Measurements from ENCODE around the gene PLB1.

The PLB1 gene

DNA sequence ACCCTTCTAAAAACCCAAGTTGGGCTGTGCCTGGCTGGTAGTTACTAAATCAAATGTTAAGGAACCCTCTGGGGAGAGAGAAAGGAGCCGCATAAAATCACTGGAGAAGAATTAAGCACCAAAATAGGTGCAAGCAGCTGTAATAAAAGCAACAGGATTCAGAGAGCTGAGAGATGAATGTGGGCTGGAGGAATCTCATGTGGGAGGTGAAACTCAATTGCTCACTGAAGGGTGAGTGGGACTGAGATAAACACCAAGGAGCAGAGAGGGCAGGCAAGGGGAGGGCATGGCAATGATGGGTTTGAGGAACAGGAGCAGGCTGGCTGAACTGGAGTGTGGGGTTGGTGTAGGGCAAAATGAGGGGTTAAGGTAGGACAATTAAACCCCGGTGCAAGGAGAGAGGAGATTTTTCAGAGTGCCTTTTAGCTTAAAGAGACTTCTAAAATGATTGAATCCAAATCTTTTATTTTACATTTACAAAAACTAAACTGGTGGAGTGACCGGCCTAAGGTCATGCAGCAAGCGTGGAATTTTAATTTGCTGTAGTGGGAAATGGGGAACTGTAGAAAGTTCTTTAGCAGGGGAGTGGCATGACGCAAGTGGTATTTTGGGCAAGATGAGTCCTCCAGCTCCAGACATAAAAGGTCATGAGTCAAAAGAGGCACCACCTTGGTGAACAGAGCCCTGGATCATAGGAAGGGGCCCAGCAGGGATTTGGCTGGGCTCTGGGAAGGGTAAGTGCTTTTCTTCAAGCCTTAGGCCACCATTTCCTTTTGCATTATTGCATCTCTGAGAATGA is 10.5 kb downstream of the PLB1 start:
- no peak for TF ChIP-seq POLR2A (IDR thresholded peaks at IDR 0.05; ENCODE audit: low read depth, low read length)
- DNase-seq (ENCODE audit: insufficient read length, low spot score) (no peak), FAIRE-seq (no peak)

- DNase-seq (ENCODE audit: insufficient read length, low spot score) (peak; percentile 35), FAIRE-seq (no peak)
- no peak for TF ChIP-seq POLR2A (IDR thresholded peaks at IDR 0.05; ENCODE audit: low read depth, low read length)
Observed at GRCh38 chr2:28507796-28508764, 12.2 kb downstream of the PLB1 start.

DNA sequence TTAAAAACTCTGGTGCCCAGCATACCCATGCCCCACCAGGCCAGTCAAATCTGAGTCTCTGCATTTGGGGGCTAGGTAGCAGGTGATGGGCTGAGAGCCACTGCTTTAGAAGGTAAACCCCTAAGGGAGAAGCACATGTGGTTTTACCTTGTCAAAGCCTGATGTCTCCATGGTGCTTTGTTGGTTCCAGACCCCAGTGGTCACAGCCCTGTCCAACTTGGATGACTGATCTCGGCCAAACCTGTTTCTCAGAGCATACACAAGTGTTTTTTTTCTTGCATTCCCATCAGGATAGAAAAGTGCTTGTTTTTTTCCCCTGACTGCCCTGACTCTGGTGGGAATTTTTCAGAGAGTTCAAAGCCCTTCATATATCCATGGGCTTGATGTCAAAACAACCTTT is 13.5 kb downstream of the PLB1 start:
- FAIRE-seq = no peak
- no peak for TF ChIP-seq POLR2A (IDR thresholded peaks at IDR 0.05; ENCODE audit: low read depth, low read length)
- DNase-seq (ENCODE audit: insufficient read length, low spot score) = no peak

GRCh38 chr2:28510184-28510583 is 14.3 kb downstream of the PLB1 start:
- FAIRE-seq = no peak
- no peak for TF ChIP-seq POLR2A (IDR thresholded peaks at IDR 0.05; ENCODE audit: low read depth, low read length)
- DNase-seq (ENCODE audit: insufficient read length, low spot score) = no peak

GRCh38 chr2:28511871-28512606 is 16.2 kb downstream of the PLB1 start:
- FAIRE-seq = no peak
- DNase-seq (ENCODE audit: insufficient read length, low spot score) = no peak
- TF ChIP-seq POLR2A (IDR thresholded peaks at IDR 0.05; ENCODE audit: low read depth, low read length) = no peak

DNA sequence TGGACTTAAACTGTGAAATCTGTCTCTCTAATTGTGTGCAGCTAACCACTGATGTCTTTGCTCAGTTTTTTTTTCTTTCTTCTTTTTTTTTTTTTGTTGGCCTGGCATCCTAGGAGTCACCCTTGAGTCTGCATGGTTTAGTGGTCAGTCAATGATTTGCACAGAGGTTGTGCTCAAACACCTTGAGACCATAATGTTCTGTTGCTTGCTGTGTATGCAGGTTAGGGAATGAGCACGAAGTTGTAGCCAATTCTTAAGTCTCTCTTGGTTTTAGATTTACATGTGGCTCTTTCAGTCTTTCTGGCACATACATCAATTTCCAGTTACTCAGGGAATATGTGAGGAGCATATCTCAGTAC is 16.7 kb downstream of the PLB1 start:
- DNase-seq (ENCODE audit: insufficient read length, low spot score) (no peak), FAIRE-seq (no peak)
- no peak for TF ChIP-seq POLR2A (IDR thresholded peaks at IDR 0.05; ENCODE audit: low read depth, low read length)

GRCh38 chr2:28513097-28513496 is 17.2 kb downstream of the PLB1 start:
- no peak for FAIRE-seq
- no peak for DNase-seq (ENCODE audit: insufficient read length, low spot score)
- TF ChIP-seq POLR2A (IDR thresholded peaks at IDR 0.05; ENCODE audit: low read depth, low read length) = no peak

DNA sequence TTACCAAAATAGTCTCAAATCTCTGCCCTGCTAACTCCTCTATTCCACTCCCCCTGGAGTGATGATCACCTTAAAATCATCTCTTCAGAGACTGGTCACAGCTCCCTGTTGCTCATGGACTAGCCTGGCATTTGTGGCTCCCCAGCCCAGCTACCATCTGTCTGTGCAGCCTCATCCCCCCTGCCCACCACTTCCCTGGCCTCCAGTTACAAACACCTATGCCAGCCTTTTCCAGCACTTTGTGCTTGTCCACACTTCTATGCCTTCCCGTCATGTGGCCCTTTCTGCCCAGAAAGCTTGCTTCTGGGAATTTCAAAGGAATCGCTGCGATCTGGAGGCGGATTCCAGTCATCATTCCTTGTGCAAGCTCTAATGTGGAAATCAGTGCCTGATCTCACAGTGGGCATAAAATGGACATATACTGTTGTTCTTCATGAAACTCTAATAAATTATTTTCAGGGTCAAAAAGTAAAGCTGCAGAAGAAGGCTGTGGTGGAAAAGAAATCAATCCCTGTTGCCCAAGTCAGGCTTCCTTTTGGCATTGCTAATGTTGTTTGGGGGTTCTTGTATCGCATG is 19.4 kb downstream of the PLB1 start:
- FAIRE-seq = no peak
- no peak for DNase-seq (ENCODE audit: insufficient read length, low spot score)
- TF ChIP-seq POLR2A (IDR thresholded peaks at IDR 0.05; ENCODE audit: low read depth, low read length) = no peak

DNA sequence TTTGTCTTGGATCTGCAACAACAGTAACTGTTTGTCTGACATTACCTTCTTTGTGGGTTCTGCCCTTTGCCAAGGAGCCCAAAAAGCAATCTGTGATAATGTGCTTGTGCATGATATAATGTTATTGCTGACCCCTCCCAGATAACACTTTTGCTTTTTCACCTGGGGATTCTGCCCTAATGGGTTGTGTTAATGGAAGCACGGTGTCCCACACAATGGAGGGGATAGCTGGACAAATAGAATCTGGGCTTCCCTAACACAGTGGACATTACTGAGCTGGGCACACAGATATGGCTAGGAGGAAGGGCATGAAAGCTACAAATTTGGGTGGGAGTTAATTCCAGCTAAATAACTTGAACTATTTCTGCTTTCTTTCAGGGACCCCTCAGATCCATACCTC is 20.6 kb downstream of the PLB1 start:
- DNase-seq (ENCODE audit: insufficient read length, low spot score) (no peak), FAIRE-seq (no peak)
- TF ChIP-seq POLR2A (IDR thresholded peaks at IDR 0.05; ENCODE audit: low read depth, low read length) = no peak

- DNase-seq (ENCODE audit: insufficient read length, low spot score) (no peak), FAIRE-seq (no peak)
- no peak for TF ChIP-seq POLR2A (IDR thresholded peaks at IDR 0.05; ENCODE audit: low read depth, low read length)
Observed at GRCh38 chr2:28516950-28517349, 21.1 kb downstream of the PLB1 start.

- FAIRE-seq (no peak), DNase-seq (ENCODE audit: insufficient read length, low spot score) (no peak)
- no peak for TF ChIP-seq POLR2A (IDR thresholded peaks at IDR 0.05; ENCODE audit: low read depth, low read length)
Observed at GRCh38 chr2:28521663-28522062, 25.8 kb downstream of the PLB1 start.

DNA sequence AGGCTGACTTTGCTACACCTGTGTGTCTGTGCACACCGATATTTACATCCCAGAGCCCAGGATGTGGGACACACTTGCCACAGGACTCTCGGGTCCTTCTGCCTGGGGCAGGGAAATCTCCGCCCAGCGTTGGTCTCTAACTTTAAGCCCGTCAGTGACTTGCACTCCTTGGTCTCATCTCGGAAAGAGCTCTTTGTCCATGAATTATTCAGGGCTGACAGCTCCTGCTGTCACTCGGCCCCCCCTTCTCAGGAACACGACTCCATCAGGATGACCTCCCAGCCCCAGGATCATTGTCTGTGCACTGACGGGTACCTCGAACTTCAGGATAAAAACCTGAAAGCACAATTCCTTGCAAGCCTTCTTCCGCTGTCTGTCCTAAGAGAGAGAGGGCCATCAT is 26.6 kb downstream of the PLB1 start:
- no peak for TF ChIP-seq POLR2A (IDR thresholded peaks at IDR 0.05; ENCODE audit: low read depth, low read length)
- FAIRE-seq = no peak
- DNase-seq (ENCODE audit: insufficient read length, low spot score) = no peak

DNA sequence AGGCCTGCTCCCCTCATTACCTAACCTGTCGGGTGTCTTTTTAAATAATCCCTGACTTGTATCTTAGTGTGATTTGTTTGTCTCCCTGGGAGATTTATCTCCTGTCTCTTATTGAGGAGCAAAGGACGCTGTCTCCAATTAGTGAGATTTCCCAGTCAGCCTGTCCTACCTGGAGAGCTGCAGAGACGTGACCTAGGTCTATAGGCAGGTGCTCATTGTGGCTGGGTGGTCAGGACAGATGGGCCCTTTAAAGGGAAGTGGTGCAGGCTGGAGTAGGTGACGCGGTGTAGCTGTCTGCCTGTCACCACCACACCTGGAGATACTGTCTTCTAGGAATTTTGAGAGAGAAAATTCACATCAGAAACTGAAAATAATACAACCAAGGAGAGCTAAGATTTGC is 28.0 kb downstream of the PLB1 start:
- DNase-seq (ENCODE audit: insufficient read length, low spot score) (no peak), FAIRE-seq (no peak)
- TF ChIP-seq POLR2A (IDR thresholded peaks at IDR 0.05; ENCODE audit: low read depth, low read length) = no peak

- no peak for TF ChIP-seq POLR2A (IDR thresholded peaks at IDR 0.05; ENCODE audit: low read depth, low read length)
- no peak for FAIRE-seq
- DNase-seq (ENCODE audit: insufficient read length, low spot score) = no peak
Observed at GRCh38 chr2:28525481-28525880, 29.6 kb downstream of the PLB1 start.
